Vagina (tissue), 2 donors: Measurements from ENCODE around the gene GBGT1.

ENCODE experiments used
- POLR2A ChIP-seq, 2 donors: fragments of 450-650 bp; IDR thresholded peaks; one replicate each; pipeline ENCODE4 v1.6.1; 2017; ENCODE audit warnings: antibody characterized with exemption in 2 of 2, mild to moderate bottlenecking in 2 of 2, moderate library complexity in 2 of 2
- POLR2AphosphoS5 ChIP-seq, 2 donors: sonication (generic); formaldehyde crosslinking; IDR thresholded peaks; one replicate each; pipeline ENCODE4 v1.9.0; 2017; ENCODE audit warnings: antibody characterized with exemption in 2 of 2, mild to moderate bottlenecking in 2 of 2, low read depth in 1 of 2; ENCODE audit not compliant: insufficient read depth in 1 of 2
- TF ChIP-seq, protein P1 (sequence below), 3 experiments: fragments of 450-650 bp in 2 of 3; fragments of 200-600 bp in 1 of 3; sonication (generic) in 1 of 3; IDR thresholded peaks; one replicate each; pipeline ENCODE4 v1.5.1; 2017 to 2019; ENCODE audit warnings: antibody characterized with exemption in 3 of 3, mild to moderate bottlenecking in 2 of 3, moderate library complexity in 2 of 3

DNA sequence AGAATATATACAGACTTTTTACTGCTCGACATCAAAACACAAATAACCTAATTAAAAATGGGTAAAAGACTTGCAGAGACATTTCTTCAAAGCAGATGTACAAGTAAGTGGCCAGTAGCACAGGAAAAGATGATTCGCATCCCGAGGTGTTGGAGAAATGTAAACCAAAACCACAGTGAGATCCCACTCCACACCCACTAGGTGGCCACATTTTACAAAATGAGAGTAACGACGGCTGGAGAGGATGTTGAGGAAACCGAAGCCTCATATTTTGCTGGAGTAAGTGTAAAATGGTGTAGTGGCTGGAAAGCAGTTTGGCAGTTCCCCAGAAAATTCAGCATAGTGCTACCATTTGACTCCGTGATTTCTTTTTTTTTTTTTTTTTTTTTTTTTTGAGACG lies 21.3 kb upstream of the GBGT1 start:
- TF ChIP-seq, protein P1, sequence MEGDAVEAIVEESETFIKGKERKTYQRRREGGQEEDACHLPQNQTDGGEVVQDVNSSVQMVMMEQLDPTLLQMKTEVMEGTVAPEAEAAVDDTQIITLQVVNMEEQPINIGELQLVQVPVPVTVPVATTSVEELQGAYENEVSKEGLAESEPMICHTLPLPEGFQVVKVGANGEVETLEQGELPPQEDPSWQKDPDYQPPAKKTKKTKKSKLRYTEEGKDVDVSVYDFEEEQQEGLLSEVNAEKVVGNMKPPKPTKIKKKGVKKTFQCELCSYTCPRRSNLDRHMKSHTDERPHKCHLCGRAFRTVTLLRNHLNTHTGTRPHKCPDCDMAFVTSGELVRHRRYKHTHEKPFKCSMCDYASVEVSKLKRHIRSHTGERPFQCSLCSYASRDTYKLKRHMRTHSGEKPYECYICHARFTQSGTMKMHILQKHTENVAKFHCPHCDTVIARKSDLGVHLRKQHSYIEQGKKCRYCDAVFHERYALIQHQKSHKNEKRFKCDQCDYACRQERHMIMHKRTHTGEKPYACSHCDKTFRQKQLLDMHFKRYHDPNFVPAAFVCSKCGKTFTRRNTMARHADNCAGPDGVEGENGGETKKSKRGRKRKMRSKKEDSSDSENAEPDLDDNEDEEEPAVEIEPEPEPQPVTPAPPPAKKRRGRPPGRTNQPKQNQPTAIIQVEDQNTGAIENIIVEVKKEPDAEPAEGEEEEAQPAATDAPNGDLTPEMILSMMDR (IDR thresholded peaks at IDR 0.05): peak in 2 of 3 experiments; percentile 14 to 53
- no peak for TF ChIP-seq POLR2A (IDR thresholded peaks at IDR 0.05)
- no peak for TF ChIP-seq POLR2AphosphoS5 (IDR thresholded peaks at IDR 0.05; ENCODE audit: insufficient read depth in 1 of 2, low read depth in 1 of 2)
